ENCODE results near the gene RALGAPB.

- TF ChIP-seq CTCF (IDR thresholded peaks at IDR 0.05 in 8 of 11, conservative IDR thresholded peaks at IDR 0.05 in 3 of 11), result no peak
- TF ChIP-seq POLR2AphosphoS5 (IDR thresholded peaks at IDR 0.05), result no peak
Measured at GRCh38 chr20:38471245-38471644, 1.4 kb upstream of the RALGAPB start.

Measured in spleen (tissue), 7 donors.